Neural progenitor cell (in vitro differentiated cells): ENCODE measurements around the gene IFNK.

Experiments used
- EZH2 ChIP-seq: fragments of 200-600 bp; sonication (generic); IDR thresholded peaks from 2 replicates; pipeline ENCODE4 v1.6.1; 2017; ENCODE audit warnings: antibody characterized with exemption, mild to moderate bottlenecking, moderate library complexity
- EZH2phosphoT487 ChIP-seq: fragments of 200-600 bp; sonication (generic); IDR thresholded peaks from 2 replicates; pipeline ENCODE4 v1.6.1; 2017; ENCODE audit warnings: antibody characterized with exemption
- TF ChIP-seq, protein P1 (sequence below): fragments of 200-600 bp; sonication (generic); IDR thresholded peaks from 2 replicates; pipeline ENCODE4 v1.5.1; 2017; ENCODE audit warnings: antibody characterized with exemption, mild to moderate bottlenecking

DNA sequence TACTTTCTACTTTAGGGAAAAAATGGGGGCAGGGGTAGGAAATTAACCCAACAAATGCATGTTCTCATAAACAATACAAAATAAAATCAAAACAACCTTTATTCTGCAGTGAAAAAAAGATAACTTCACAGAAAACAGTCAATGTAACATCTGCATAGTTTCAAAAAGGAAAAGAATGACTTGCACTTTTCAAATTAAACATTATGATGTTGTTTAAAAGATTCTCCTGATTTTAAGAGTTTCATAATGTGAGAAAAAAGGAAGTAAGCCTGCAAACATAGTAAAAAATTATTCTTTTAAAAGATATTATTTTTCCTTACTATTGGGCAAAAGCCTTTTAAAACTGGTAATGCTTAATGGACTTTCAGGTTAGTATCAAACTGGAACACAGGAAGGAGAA, 41.6 kb downstream of the IFNK start:
- TF ChIP-seq, protein P1, sequence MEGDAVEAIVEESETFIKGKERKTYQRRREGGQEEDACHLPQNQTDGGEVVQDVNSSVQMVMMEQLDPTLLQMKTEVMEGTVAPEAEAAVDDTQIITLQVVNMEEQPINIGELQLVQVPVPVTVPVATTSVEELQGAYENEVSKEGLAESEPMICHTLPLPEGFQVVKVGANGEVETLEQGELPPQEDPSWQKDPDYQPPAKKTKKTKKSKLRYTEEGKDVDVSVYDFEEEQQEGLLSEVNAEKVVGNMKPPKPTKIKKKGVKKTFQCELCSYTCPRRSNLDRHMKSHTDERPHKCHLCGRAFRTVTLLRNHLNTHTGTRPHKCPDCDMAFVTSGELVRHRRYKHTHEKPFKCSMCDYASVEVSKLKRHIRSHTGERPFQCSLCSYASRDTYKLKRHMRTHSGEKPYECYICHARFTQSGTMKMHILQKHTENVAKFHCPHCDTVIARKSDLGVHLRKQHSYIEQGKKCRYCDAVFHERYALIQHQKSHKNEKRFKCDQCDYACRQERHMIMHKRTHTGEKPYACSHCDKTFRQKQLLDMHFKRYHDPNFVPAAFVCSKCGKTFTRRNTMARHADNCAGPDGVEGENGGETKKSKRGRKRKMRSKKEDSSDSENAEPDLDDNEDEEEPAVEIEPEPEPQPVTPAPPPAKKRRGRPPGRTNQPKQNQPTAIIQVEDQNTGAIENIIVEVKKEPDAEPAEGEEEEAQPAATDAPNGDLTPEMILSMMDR = no peak
- no peak for TF ChIP-seq EZH2
- TF ChIP-seq EZH2phosphoT487 = no peak
